Adipose tissue (tissue), 3 donors: ENCODE data around the gene SFTPB. TPM values are rescaled to one million over a fixed set of nuclear protein-coding genes. Genes with fewer than 3 reads are reported as not detected.
"Not testable (repeated sequence)": the region's sequence is repeated elsewhere in the genome, so short reads cannot be mapped to it uniquely, and the experiment has no call there.

Source experiments
- H3K27ac ChIP-seq: one replicate; pipeline ENCODE4 v1.5.1; 2013; ENCODE audit warnings: low read depth, low read length
- WGBS, 3 donors: extraction: QIAGEN DNeasy Blood & Tissue Kit; methylation state at CpG; one replicate each; pipeline ENCODE4 v1.1.7; 2013; 5-methylcytosine and 5-hydroxymethylcytosine counted together
- polyA plus RNA-seq, 3 donors: library from polyadenylated mRNA; stranded (reverse); fragments of 200-250 nt; gene quantifications; one replicate each; pipeline ENCODE4 v1.2.3, GENCODE V29; 2013
- donor health status: healthy with polysubstance abuse.
- donor health status: Bipolar disorder and iron deficiency.
- donor health status: healthy.

SFTPB gene
- 1 to 10 TPM in 2 of 3 donors, not detected in 1; 1.7 to 2.4 TPM for polyA plus RNA-seq

GRCh38 chr2:85668009-85668856, at the start of gene SFTPB:
SFTPB (minus strand) TSS chr2:85668199; CDS start chr2:85668183, 16 bp downstream.
- WGBS, 3 donors = 84 to 90% (median 88%) methylated on average over 5 of the region's 5 CpGs

GRCh38 chr2:85717308-85718008, 49.5 kb upstream of the SFTPB start:
- WGBS, 3 donors = 73 to 78% (median 73%) methylated on average over 15 of the region's 15 CpGs
- no peak overlapping the region for H3K27ac ChIP-seq

More at GRCh38 chr2:85668009-85668856, at the start of gene SFTPB:
- H3K27ac ChIP-seq = no peak within 1 kb of the TSS

- no peak overlapping the region for H3K27ac ChIP-seq
- 57 to 82% (median 67%) methylated on average over 13 of the region's 13 CpGs for WGBS, 3 donors
Measured at GRCh38 chr2:85716346-85716914, 48.4 kb upstream of the SFTPB start.

GRCh38 chr2:85714841-85715240, 46.8 kb upstream of the SFTPB start:
- 55 to 86% (median 69%) methylated on average over 8 of the region's 8 CpGs for WGBS, 3 donors
- no peak overlapping the region for H3K27ac ChIP-seq

- WGBS, 3 donors = 86 to 97% (median 89%) methylated on average over 7 of the region's 7 CpGs
- H3K27ac ChIP-seq = not testable (repeated sequence)
Measured at GRCh38 chr2:85714421-85714820, 46.4 kb upstream of the SFTPB start.

- WGBS, 3 donors = 76 to 94% (median 92%) methylated on average over 5 of the region's 5 CpGs
Measured at GRCh38 chr2:85713836-85714235, 45.8 kb upstream of the SFTPB start.

GRCh38 chr2:85712849-85713612, 45.0 kb upstream of the SFTPB start:
- H3K27ac ChIP-seq = peak overlapping the region; percentile 57
- 54 to 71% (median 63%) methylated on average over 9 of the region's 9 CpGs for whole genome bisulfite sequencing, 3 donors

More at GRCh38 chr2:85713836-85714235, 45.8 kb upstream of the SFTPB start:
- no peak overlapping the region for H3K27ac ChIP-seq

- H3K27ac ChIP-seq = no peak overlapping the region
- 42 to 79% (median 45%) methylated on average over 15 of the region's 15 CpGs for WGBS, 3 donors
Measured at GRCh38 chr2:85712336-85712735, 44.3 kb upstream of the SFTPB start.

DNA sequence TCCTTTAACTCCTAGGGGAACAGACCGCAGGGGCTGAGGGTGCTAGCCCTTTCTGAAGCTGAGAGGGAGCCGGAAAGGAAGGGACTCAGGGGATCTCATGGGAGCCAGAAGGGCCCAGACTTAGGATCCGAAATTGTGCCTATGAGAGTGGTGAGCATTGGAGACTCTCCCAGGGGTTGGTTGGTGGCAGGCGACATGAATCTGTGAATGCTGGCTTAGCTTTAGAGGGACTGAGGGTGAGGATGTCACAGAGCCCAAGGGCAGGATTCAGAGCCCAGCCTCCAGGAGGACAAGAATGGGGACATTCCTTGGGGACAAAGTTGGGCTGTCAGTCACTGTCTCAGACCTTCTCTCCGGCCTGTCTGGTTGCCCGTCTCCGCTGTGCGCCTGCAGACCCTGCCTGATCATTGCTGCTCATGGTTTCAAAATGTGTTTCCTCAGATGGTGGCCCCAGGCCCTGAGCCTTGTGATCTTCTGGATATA, 43.6 kb upstream of the SFTPB start:
- H3K27ac ChIP-seq = peak overlapping the region; percentile 78
- 56 to 86% (median 63%) methylated on average over 8 of the region's 8 CpGs for WGBS, 3 donors

GRCh38 chr2:85710687-85711577, 42.9 kb upstream of the SFTPB start:
- WGBS, 3 donors = 44 to 76% (median 50%) methylated on average over 19 of the region's 19 CpGs
- H3K27ac ChIP-seq = peak overlapping the region; percentile 78

DNA sequence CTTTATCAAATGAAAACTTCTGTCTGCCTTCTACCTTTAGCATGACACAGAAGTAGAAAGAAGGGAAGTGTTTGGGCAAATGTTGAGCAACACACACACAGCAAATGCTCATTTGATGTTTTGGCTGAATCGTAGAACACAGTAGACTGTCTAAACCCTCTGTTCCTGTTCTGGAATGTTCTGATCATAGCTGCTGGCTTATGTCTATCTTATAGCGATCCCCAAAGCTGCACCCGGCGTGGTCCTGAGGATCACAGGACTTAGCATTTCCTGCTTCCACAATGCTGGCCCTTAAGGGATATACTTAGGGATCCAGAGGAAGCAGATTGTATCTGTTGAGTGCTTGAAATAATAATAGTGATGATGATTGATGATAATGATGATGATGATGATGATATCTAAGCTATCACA, 41.4 kb upstream of the SFTPB start:
- 28 to 68% (median 38%) methylated on average over 4 of the region's 4 CpGs for WGBS, 3 donors
- no peak overlapping the region for H3K27ac ChIP-seq

DNA sequence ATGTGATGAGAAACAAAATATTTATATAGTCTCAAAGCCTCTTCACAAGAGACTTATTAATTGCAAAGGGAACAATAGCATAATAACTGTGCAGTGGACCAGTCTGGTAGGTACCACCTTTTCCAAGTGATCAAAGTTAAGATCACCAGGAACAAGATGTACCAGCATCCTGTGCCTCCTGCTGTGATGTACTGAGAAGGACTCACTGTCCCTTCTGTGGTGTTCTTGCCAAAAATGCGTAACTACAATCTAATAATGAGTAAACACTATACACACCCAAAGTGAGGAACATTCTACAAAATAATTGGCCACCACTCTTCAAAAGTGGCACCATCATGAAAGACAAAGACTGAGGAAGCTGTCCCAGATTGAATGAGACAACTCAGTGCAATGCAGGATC, 40.6 kb upstream of the SFTPB start:
- 59 to 67% (median 65%) methylated on average over 1 of the region's 1 CpG for WGBS, 3 donors
- no peak overlapping the region for H3K27ac ChIP-seq

DNA sequence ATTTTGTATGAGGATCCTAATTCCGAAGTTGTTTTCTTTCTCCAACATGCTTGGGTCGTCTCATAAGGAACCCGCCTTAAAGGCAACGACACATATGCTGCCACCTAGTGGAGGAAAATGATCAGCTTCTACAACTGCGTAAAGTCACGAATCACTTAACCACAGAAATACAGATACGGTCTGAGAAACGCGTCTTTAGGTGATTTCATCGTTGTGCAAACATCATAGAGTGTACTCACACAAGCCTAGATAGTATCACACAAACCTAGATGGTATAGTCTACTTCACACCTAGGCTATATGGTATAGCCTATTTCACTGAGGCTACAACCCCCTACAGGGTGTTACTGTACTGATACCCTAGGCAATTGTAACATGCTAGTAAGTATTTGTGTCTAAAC, 39.3 kb upstream of the SFTPB start:
- H3K27ac ChIP-seq = no peak overlapping the region
- WGBS, 3 donors = 1 to 3% (median 1%) methylated on average over 10 of the region's 10 CpGs

DNA sequence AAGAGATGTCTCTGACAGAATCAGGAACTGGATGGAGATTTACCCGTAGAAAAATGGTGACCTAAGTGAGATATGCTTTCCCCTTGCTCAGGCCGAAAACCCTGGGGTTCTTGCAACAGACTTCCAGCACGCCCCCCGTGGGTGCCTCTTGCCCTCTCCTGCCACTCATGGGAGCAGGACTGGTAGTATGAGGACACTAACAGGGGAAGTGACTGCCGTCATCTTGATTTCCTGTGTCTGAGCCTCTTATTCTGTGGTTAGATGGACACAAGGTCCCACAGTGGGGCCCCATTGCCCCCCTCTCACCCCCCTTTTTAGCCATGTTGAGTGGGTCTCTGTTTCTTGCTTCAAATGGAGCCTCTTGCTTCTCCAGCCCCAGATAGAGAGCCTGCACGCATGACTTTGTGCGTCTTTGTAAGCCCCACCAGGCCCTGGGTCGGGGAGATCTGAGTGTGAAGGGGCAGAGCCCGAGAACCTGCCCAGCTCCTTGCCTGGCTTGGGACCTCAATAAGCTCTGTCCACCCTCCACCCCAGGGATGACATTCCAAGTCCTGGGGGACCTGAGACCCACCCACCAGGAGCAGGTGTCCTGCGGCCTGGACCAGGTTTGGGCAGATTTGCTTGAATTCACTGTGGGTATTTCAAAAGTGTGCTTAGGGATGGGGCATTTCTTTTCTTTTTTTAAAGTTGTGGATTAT, 38.7 kb upstream of the SFTPB start:
- H3K27ac ChIP-seq = no peak overlapping the region
- 56 to 85% (median 70%) methylated on average over 10 of the region's 10 CpGs for WGBS, 3 donors

GRCh38 chr2:85706063-85706462, 38.1 kb upstream of the SFTPB start:
- no peak overlapping the region for H3K27ac ChIP-seq
- WGBS, 3 donors = 71 to 86% (median 72%) methylated on average over 6 of the region's 6 CpGs

- peak overlapping the region; percentile 47 for H3K27ac ChIP-seq
- WGBS, 3 donors = 44 to 77% (median 56%) methylated on average over 2 of the region's 2 CpGs
Measured at GRCh38 chr2:85705680-85706039, 37.7 kb upstream of the SFTPB start.
